Activated naive CD8-positive, alpha-beta T cell treated with anti-CD3 and anti-CD28 coated beads, Interleukin-2, amount 50 U/mL, for 16 hours (primary cell): ENCODE results near the gene C10orf53.
"Not testable (repeated sequence)": the region's sequence is repeated elsewhere in the genome, so short reads cannot be mapped to it uniquely, and the experiment has no call there.

Experiments
- DNase-seq: peaks from one replicate; pipeline ENCODE4 v3.0.0-alpha.2; 2020; ENCODE audit warnings: low read depth, low spot score

The C10orf53 gene

GRCh38 chr10:49652421-49653272 lies 26.8 kb upstream of the C10orf53 start:
- no peak for DNase-seq

GRCh38 chr10:49653273-49653929 lies 26.1 kb upstream of the C10orf53 start:
- no peak for DNase-seq

GRCh38 chr10:49654036-49654693 lies 25.3 kb upstream of the C10orf53 start:
- DNase-seq = no peak

- no peak for DNase-seq
These were observed 24.4 kb upstream of the C10orf53 start for GRCh38 chr10:49655099-49655498.

GRCh38 chr10:49656845-49657493 lies 22.5 kb upstream of the C10orf53 start:
- DNase-seq = no peak

GRCh38 chr10:49657606-49658005 lies 21.8 kb upstream of the C10orf53 start:
- DNase-seq = no peak

GRCh38 chr10:49661140-49661856 lies 18.2 kb upstream of the C10orf53 start:
- no peak for DNase-seq

- no peak for DNase-seq
These were observed 17.2 kb upstream of the C10orf53 start for GRCh38 chr10:49662169-49662830.

GRCh38 chr10:49663596-49663995 lies 15.9 kb upstream of the C10orf53 start:
- no peak for DNase-seq

GRCh38 chr10:49664006-49664841 lies 15.2 kb upstream of the C10orf53 start:
- DNase-seq = no peak

GRCh38 chr10:49664842-49665355 lies 14.6 kb upstream of the C10orf53 start:
- no peak for DNase-seq

GRCh38 chr10:49666054-49666615 lies 13.3 kb upstream of the C10orf53 start:
- no peak for DNase-seq

- DNase-seq = no peak
These were observed 12.8 kb upstream of the C10orf53 start for GRCh38 chr10:49666685-49667084.

GRCh38 chr10:49667991-49668390 lies 11.5 kb upstream of the C10orf53 start:
- no peak for DNase-seq

GRCh38 chr10:49668684-49669083 lies 10.8 kb upstream of the C10orf53 start:
- DNase-seq = no peak

GRCh38 chr10:49678827-49679479 lies 498 bp upstream of the C10orf53 start:
- no peak for DNase-seq

- not testable (repeated sequence) for DNase-seq
These were observed 3.0 kb downstream of the C10orf53 start for GRCh38 chr10:49682449-49682848.

GRCh38 chr10:49682879-49683278 lies 3.4 kb downstream of the C10orf53 start:
- DNase-seq = no peak

- no peak for DNase-seq
These were observed 7.2 kb downstream of the C10orf53 start for GRCh38 chr10:49686651-49687050.
